COLO829 (cell line): ENCODE data around the gene CD2AP.
"Not testable (repeated sequence)": the region's sequence is repeated elsewhere in the genome, so short reads cannot be mapped to it uniquely, and the experiment has no call there.

Experiments
- DNase-seq: peaks from one replicate; pipeline ENCODE4 v3.0.0; 2012; ENCODE audit warnings: low spot score

Gene CD2AP

DNA sequence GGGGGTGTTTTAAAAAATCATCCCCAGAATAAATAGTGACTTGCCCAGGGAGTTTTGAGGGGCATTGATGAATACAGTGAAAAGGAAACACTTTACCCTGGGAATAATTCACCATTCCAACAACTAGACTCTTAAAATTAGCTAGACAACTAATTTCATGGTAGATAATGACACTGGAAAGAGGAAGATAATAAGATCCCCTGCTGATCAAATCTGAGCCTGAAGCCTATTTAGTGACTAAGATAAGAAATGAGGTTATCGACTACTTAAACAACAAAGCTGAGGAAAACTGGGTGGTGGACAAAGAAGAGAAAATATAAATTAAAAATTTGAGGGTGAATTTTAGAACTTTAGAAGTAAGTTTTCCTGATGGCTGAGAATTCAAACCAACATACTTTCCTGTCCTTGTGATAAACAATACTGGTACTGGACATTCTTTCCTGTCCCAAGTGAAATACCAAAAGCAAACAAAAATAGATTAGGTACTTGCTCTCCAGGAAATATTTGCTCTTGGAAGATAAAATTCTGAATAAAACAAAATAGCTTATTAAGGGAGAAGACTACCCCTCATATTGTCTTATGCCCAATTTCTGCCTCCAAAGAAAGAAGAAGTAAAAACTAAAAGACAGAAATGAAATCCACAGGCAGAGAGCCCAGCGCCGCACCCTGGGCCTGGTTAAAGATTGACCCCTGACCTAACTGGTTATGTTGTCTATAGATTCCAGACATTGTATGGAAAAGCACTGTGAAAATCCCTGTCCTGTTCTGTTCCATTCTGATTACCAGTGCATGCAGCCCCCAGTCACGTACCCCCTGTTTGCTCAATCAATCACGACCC lies 156.8 kb downstream of the CD2AP start:
- DNase-seq: no peak

- DNase-seq: no peak
These were observed 169.1 kb downstream of the CD2AP start for GRCh38 chr6:47646689-47647088.

GRCh38 chr6:47647188-47647587 lies 169.6 kb downstream of the CD2AP start:
- no peak for DNase-seq

DNA sequence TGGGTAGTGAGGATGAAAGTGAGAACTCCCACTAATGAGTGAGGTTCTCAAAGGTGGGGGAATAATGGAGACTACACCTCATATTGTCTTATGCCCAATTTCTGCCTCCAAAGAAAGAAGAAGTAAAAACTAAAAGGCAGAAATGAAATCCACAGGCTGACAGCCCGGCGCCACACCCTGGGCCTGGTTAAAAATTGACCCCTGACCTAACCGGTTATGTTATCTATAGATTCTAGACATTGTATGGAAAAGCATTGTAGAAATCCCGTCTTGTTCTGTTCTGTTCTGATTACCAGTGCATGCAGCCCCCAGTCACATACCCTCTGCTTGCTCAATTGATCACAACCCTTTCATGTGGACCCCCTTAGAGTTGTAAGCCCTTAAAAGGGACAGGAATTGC lies 170.0 kb downstream of the CD2AP start:
- DNase-seq: not testable (repeated sequence)

GRCh38 chr6:47648031-47648430 lies 170.4 kb downstream of the CD2AP start:
- DNase-seq: no peak

DNA sequence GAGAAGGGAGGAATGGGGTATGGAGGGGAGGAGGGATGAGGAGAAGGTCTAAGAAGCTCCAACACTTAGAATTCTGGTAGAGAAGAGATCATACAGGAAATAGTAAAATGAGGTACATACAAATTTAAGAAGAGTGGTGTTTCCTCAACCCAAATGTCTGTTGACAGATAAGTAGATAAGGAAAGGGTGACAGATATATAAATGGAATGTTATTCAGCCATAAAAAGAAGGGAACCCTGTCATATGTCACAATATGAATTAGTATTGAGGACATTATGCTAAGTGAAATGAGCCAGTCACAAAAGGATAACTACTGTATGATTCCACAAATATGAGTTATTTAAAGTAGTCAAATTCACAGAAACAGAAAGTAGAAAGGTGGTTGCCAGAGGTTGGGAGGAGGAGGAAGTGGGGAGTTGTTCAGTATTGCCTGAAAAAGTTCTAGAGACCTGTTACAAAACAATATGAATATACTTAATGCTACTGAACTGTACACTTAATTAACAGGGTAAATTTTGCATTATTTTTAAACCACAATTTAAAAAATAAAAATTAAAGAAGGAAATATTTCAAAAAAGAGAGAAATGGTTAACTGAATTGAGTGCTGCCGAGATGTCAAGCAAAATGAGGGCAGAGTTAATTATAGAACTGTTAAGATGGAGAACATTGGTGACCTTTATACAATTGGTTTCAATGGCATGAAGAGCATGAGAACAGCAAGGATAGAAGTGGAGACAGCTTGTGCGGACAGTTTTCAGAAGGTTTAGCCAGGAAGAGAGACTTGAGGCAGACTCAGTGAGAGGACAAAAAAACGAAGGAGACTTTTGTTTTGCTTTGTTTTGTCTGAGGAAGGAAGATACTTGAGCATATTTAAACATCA lies 173.2 kb downstream of the CD2AP start:
- DNase-seq: no peak

DNA sequence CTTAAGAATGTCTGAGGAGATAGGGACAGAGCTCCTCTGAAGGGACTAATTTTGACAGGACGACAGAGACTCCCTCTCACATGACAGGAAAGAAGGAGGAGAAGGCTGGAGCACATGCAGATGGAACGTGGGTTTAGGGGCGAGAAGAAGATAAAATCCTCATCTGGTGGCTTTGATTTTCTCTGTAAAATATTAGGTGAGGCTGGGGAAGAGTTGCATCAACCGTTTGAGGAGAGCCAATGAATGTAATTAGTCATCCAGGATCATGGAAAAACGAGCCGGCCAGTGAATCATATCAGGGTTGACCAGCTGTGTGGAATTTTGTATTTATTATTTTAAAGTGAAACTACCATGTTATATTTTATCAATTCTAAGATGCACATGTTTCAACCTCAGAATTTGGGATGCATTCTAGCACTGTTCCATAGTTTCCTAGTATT lies 173.9 kb downstream of the CD2AP start:
- DNase-seq: no peak

GRCh38 chr6:47653706-47654105 lies 176.1 kb downstream of the CD2AP start:
- no peak for DNase-seq

GRCh38 chr6:47654255-47654654 lies 176.7 kb downstream of the CD2AP start:
- DNase-seq: no peak

DNA sequence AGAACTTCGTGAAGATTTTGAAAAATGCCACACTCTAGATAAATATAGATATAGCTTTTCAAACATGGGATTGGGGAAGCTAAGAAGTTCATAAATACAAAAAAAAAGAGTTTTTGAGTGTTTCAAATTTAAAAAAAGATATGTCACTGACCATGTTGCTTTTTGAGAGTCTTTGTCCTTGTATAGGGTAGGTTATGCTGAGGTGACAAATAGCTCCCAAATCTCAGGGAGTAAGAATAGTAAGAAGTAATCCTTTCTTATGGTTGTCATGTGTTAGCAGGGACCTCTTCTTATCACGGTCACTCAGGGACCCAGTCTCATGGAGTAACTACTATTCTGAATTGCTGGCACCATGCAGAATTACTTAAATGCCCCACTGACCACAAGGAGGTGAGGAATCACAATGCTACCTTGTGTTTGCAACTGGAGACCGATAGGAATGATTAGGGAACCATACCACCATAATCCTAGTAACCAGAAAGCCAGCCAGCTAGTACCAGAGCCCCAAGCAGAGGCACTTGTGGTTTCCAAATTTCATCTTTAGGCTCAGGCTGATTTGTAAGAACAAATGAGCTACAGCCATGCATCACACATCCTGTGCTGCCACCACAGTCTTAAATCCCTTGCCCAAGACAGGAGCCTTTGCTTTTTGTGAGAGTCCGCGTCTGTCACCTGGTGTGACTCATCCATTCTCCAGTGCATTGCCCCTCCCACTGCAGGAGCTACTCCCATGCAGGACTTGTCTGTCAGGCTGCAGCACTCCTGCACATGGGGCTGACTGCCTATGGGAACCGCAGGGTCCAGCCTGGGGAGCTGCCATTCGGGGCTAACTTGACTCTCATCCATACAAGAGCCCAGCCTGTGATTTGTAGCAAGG lies 178.4 kb downstream of the CD2AP start:
- peak; percentile 40 for DNase-seq

DNA sequence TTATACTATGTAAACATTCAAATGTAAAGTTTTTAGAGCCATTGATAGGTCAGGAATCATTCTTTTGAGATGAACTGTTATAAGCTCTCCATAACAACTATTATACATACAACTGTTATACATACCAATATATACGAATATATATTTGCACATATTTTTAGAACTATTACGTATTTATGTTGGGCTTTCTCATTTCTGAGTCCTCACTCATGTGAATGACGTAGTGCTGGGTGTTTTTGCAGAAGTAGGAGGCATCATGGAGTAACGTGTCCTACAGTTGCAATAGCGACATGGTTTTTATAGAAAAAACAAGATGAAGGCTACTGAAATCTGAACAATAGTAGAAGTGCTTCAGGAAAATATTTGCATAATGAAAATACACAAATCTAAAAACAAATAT lies 184.4 kb downstream of the CD2AP start:
- DNase-seq: no peak

DNA sequence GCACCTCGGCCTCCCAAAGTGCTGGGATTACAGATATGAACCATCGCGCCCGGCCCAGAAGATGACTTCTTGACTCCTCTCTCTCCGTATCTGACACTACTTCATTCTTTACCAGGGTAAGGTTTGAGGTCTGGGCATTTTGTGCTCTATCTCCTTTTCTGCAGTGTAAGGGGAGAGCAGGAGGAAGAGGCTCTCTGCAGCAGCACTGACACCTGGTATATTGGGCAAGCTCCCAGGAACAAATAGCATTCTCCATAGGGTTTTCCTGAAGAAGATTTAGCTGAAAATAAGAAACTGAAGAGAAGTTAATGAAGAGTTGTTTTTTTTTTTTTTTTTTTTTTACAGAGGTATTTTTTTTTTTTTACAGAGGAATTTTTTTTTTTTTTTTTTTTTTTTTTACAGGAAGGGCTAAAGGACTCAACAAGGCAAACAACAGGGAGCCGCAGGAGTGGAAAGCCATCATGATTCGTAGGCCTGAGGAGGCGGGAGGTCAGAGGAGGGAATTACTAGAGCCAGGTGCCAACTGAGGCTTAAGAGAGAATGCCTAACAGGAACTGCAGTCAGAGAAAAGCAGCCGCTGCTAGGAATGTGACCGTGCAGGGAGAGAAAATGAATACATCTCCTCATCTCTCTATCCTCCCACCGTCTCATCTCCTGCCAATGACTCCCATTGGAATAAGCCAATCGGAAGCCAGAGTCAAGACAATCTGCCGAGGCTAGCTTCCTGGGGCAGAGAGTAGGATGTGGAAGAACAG lies 186.1 kb downstream of the CD2AP start:
- no peak for DNase-seq

DNA sequence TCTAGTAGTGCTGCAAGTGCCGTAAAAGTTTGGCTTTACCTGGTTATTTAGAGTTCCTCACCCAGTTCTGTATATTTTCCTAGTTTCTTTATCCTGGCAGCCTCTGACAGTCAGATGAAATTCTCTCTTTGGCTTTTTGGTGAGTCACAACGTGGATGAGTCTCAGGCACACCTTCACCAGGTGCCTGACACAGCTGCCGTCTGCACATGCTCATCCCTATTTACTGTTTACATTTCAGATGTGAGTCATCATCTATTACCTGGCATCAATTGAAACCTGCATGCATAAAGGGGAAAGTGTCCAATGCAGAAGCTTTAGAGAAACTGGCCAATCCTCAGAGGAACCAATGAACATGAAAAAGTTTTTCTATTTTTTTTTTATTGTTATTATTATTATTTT lies 187.5 kb downstream of the CD2AP start:
- no peak for DNase-seq

GRCh38 chr6:47669684-47670513 lies 192.3 kb downstream of the CD2AP start:
- peak; percentile 82 for DNase-seq

DNA sequence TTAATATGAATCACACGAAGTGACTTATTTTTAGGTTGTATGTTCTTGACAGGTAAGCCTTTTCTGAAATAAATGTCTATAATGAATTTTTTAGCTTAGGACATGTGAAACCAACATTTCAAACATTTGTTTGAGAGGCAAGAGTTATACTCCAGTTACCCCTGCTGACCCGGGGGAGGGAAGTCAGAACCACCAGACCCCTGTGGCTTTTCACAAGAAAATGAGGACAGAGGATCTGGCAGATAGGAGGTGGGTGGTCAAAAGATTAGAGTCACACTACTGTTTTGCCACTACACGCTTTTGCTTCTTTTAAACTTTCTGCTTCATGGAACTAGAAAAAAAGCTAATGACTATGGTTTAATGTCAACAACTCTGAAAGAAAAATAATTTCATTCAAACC lies 193.3 kb downstream of the CD2AP start:
- no peak for DNase-seq

- no peak for DNase-seq
These were observed 194.2 kb downstream of the CD2AP start for GRCh38 chr6:47671777-47672176.

GRCh38 chr6:47672816-47673215 lies 195.2 kb downstream of the CD2AP start:
- no peak for DNase-seq

- no peak for DNase-seq
These were observed 197.1 kb downstream of the CD2AP start for GRCh38 chr6:47674673-47675072.
